GM12873 (cell line): ENCODE measurements around the gene ARHGAP26.

Experiments used
- CTCF ChIP-seq: IDR thresholded peaks from 2 replicates; pipeline ENCODE4 v1.5.1; 2012; ENCODE audit warnings: low read depth, mild to moderate bottlenecking, moderate library complexity, low read length, control low read depth; ENCODE audit not compliant: insufficient read depth; ENCODE audit errors: missing control alignments

The ARHGAP26 gene

GRCh38 chr5:143217804-143218160 lies 447.6 kb downstream of the ARHGAP26 start:
- TF ChIP-seq CTCF, result no peak

- TF ChIP-seq CTCF, result no peak
Measured at GRCh38 chr5:143218517-143219170, 448.5 kb downstream of the ARHGAP26 start.

- TF ChIP-seq CTCF, result no peak
Measured at GRCh38 chr5:143219696-143220095, 449.5 kb downstream of the ARHGAP26 start.

- TF ChIP-seq CTCF, result no peak
Measured at GRCh38 chr5:143220748-143221251, 450.6 kb downstream of the ARHGAP26 start.

- no peak for TF ChIP-seq CTCF
Measured at GRCh38 chr5:143222287-143223231, 452.4 kb downstream of the ARHGAP26 start.

- TF ChIP-seq CTCF, result no peak
Measured at GRCh38 chr5:143224672-143225071, 454.5 kb downstream of the ARHGAP26 start.

GRCh38 chr5:143225511-143225910 lies 455.3 kb downstream of the ARHGAP26 start:
- no peak for TF ChIP-seq CTCF
